GM19193 (cell line): ENCODE measurements around the gene AMOTL1.

ENCODE experiments used
- POLR2A ChIP-seq: IDR thresholded peaks from 4 replicates; pipeline ENCODE4 v1.6.1; 2011; ENCODE audit not compliant: insufficient read depth, insufficient read length; ENCODE audit errors: extremely low read depth

Gene AMOTL1

GRCh38 chr11:94883878-94884277 is 115.7 kb downstream of the AMOTL1 start:
- no peak for TF ChIP-seq POLR2A

GRCh38 chr11:94884376-94884775 is 116.2 kb downstream of the AMOTL1 start:
- no peak for TF ChIP-seq POLR2A

- TF ChIP-seq POLR2A, result no peak
These were observed 117.0 kb downstream of the AMOTL1 start for GRCh38 chr11:94885133-94885532.

GRCh38 chr11:94885581-94885980 is 117.4 kb downstream of the AMOTL1 start:
- no peak for TF ChIP-seq POLR2A

DNA sequence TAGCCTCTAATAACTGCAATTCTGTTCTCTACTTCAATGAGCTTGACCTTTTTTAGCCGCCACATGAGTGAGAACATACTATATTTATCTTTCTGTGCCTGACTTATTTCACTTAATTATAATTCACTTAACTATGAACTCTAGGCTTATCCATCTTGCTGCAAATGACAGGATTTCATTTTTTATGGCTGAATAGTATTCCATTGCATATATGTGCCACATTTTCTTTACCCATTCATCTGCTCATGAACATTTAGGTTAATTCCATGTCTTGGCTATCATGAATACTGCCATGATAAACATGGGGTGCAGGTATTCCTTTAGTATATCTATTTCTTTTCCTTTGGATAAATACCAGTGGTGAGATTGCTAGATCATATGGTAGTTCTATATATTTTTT is 120.0 kb downstream of the AMOTL1 start:
- no peak for TF ChIP-seq POLR2A

GRCh38 chr11:94895451-94895850 is 127.3 kb downstream of the AMOTL1 start:
- TF ChIP-seq POLR2A, result no peak

DNA sequence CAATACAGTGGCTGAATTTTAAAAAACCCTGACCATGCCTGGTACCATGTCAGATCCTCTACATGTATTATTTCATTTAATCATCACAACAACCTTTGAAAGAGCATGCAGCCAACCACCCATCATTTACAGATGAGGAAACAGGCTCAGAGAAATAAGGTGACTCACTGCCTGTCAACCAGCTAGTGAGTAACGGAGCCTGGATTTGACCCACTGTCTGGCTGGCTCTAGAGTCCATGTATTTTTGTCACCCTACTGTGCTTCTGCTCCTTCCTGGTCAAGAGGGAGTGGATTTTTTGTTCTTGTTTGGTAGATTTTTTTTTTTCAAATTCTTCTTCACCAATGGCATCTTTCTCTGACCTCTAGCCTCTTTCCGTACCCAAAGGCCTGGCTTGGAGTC is 127.8 kb downstream of the AMOTL1 start:
- TF ChIP-seq POLR2A, result no peak

DNA sequence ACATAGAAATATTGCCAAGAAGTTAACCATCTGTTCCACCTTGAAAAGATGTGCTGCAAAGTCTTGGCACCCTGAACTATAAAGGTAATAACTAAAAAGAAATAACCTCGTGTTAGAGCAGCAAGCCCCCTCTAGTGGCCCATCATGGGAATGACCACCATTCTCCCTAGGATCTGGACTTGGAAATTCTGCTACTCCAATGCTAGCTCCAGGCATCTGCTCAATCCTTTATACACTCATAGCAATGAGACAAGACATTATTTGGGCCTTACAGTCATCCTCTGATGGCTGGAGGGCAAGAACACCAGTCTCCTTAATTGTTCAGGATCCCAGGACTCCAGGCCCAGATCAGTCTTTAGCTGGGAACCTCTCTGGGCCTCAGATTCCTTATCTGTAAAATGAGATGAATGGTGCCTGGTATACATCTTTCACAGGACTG is 129.2 kb downstream of the AMOTL1 start:
- no peak for TF ChIP-seq POLR2A

- TF ChIP-seq POLR2A, result no peak
These were observed 139.1 kb downstream of the AMOTL1 start for GRCh38 chr11:94907226-94907625.

- TF ChIP-seq POLR2A, result no peak
These were observed 141.2 kb downstream of the AMOTL1 start for GRCh38 chr11:94909371-94909820.

- no peak for TF ChIP-seq POLR2A
These were observed 142.1 kb downstream of the AMOTL1 start for GRCh38 chr11:94910270-94910669.

DNA sequence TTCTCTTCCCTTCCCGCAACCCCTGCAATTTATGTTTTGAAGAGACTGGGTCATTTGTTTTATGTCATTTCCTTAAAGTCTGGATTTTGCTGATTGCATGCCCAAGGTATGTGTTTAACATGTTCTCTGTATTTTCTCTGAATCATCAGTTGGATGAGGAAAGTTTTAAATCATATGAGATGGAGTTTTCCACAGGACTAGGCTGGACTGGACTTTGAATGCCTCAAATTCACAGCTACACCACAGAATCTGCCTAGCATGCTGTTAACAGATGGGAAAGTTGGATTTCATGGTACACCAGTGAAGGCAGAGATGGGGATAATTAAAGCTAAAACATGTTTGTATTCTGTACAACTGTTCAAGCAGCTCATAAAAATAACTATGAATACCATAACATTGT is 142.6 kb downstream of the AMOTL1 start:
- TF ChIP-seq POLR2A, result no peak

GRCh38 chr11:94912806-94913205 is 144.7 kb downstream of the AMOTL1 start:
- no peak for TF ChIP-seq POLR2A

GRCh38 chr11:94920311-94920710 is 152.2 kb downstream of the AMOTL1 start:
- TF ChIP-seq POLR2A, result no peak

DNA sequence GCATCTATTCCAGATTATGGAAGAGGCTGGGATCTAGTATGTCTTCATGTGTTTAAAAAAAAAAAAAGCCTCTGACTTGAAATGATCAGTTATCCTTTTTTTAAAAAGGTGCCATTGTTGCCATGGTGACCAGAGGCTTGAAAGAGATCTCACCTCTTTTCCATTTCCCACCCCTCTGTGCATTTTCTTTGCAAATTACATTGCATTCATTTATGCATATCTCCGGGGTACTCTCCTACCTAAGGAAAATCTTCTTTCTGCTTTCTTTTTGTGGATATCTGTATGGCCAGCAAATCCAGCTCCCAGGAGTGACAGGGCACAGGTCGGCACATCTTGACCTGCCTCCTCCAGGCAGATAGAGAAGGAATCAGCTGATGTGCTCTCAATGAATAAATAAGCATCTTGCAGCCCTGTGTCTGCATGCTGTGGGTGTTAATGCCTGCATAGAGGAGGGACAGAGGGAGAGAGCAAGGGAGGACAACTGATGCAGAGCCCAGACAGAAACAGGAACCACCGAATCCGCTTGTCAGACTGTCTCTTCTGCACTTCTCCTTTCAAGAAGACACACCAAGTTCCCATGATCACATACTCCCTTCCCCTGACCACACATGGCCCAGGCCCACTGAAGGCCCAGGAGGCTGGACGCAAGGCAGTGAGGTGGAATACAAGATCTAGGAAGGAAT is 154.3 kb downstream of the AMOTL1 start:
- TF ChIP-seq POLR2A, result no peak

GRCh38 chr11:94923004-94923334 is 154.8 kb downstream of the AMOTL1 start:
- no peak for TF ChIP-seq POLR2A

GRCh38 chr11:94924171-94924572 is 156.0 kb downstream of the AMOTL1 start:
- TF ChIP-seq POLR2A, result no peak

DNA sequence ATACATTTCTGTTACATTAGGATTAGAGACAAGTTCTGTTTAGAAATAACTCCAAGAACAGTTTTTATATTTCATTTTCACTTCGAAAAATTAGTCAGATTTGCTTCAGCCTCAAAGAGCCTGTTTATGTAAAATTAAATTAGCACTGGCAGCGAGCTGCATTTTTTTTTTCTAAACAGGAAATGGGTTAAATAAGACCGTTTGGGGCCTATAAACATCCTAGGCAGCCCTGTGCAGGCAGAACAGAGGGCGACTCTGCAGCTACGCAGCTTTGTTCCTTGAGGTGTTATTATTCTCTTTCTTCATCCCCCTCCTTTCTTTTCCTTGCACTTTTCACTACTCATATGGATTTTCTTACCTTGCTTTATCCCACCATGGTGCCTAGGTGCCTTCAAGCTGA is 156.5 kb downstream of the AMOTL1 start:
- TF ChIP-seq POLR2A, result no peak
